GM18520 (cell line): ENCODE measurements around the gene BPNT1.
A peak's percentile ranks its signal among the peaks of the same experiment; 100 is the strongest.
"Not testable (repeated sequence)": the region's sequence is repeated elsewhere in the genome, so short reads cannot be mapped to it uniquely, and the experiment has no call there.

Experiments
- ATAC-seq: cut with Tn5 transposase; IDR thresholded peaks from one replicate; pipeline ENCODE4 v1.9.1; 2021; ENCODE audit not compliant: unreplicated experiment

Gene BPNT1, protein sequence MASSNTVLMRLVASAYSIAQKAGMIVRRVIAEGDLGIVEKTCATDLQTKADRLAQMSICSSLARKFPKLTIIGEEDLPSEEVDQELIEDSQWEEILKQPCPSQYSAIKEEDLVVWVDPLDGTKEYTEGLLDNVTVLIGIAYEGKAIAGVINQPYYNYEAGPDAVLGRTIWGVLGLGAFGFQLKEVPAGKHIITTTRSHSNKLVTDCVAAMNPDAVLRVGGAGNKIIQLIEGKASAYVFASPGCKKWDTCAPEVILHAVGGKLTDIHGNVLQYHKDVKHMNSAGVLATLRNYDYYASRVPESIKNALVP

DNA sequence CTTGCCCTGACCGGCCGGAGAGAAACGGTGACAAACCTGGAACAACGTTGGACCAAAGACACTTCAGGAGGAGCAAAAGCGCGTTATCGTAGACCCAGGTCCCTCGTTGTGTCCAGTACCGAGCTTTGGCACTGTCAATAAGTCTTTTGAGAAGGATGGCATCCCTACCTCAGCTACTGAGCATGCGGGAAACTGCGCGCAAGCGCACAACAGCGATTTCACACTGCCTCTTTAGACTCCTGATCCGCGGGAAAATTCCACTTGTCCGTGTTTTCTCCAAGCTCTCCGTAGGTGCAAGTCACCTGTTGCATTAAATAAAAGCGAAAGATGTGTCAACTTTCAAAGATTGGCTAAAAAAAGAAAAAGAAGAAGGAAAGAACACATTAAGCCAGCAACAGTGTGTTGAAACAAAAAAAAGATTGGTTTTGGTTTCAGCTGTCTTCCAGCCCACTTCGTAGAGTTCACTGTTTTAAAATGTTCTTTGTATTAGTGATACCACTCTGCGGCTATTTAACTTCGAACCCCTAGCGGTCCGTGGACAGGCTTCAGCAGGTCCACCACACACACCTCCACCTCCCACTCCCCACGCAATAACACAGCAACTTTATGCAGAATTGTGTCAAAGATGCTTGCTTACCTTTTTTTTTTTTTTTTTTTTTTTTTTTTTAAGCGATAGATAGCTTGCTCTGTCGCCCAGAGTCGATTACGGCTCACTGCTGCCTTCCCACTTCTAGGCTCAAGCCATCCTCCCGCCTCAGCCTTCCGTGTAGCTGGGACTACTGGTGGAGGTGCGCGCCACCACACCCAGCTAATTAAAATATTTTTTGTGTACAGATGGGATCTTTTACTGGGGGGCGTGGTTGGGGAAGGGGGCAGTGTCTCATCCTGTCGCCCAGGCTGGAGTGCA, at the start of gene BPNT1:
TSS of gene BPNT1 (minus strand) at position 139 of the 907 bp plus-strand sequence. CDS start 9,942 bp downstream, outside the sequence.
- ATAC-seq, result peak; percentile 47

DNA sequence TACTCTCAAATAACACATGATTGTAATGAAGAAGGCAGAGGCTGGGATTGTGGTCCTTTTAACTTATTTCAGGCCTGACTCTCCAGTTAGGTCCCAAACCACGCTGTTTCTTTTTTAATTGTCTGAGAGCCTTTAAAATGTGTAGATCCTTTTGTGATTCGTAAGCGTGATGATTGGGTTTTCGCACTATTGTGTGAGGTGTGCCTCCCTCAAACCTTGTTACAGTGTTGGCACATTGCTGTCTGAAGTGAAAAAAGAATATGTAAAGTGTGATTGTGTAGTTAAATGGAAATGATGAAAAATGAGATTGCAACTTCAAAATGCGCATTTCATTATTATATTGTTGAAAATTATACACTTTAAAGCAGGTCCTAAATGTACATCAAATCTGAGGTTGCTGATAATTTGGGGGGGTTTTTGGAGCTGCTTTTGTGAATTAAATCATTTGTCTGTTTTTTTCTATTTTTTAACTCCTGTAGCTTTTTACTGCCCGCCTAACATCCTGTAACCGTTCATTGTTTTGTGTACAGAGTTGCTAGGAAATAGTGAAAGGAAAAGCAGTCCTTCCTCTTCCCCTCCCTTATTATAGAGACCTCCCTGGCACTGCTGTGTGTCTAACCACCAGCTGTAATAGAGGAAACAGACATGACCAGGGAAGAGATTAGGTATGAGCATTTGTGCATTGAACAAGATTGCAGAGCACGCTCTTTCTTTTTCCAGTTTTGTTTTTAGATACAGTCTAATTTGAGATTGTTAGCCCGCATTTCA, 47.6 kb upstream of the BPNT1 start:
- ATAC-seq, result no peak

DNA sequence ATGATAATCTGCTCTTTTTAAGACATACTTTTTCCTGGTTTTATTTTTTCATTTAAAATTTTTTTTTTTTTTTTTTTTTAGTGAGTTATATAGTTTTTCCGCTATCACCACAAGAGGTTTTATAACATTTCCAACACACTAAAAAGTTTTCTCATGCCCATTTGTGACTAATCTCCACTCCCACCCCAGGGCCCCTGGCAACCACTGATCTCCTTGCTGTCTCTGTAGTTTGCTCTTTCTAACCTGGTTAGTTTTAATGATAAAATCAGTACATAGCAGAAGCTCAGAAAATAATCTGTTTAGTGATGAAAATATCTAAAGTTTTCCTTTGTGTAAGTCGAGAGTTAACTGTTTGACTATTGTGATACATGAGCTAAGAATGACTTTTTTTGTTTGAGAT, 46.2 kb upstream of the BPNT1 start:
- ATAC-seq, result no peak

GRCh38 chr1:220129479-220130210, 40.1 kb upstream of the BPNT1 start:
- no peak for ATAC-seq

GRCh38 chr1:220127076-220127475, 37.5 kb upstream of the BPNT1 start:
- no peak for ATAC-seq

- no peak for ATAC-seq
Measured at GRCh38 chr1:220124542-220124941, 35.0 kb upstream of the BPNT1 start.

GRCh38 chr1:220123889-220124288, 34.3 kb upstream of the BPNT1 start:
- no peak for ATAC-seq

DNA sequence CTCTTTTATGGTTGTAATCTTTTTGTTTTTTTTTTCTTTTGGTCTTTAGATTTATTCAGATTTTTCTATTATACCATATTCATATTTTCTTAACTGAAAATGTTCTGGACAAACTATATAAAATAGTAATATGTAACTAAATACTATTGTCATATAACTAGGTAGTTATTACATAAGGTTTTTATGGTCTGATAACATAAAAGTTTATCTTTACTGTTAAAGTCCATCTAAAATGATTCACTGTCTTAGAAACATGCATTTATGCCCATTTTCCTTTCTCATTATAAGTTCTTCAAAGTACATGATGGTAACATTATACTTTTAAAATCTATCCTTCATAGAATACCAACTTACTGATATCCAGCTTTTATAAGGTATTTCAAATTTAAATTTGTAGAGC, 33.5 kb upstream of the BPNT1 start:
- ATAC-seq, result no peak

DNA sequence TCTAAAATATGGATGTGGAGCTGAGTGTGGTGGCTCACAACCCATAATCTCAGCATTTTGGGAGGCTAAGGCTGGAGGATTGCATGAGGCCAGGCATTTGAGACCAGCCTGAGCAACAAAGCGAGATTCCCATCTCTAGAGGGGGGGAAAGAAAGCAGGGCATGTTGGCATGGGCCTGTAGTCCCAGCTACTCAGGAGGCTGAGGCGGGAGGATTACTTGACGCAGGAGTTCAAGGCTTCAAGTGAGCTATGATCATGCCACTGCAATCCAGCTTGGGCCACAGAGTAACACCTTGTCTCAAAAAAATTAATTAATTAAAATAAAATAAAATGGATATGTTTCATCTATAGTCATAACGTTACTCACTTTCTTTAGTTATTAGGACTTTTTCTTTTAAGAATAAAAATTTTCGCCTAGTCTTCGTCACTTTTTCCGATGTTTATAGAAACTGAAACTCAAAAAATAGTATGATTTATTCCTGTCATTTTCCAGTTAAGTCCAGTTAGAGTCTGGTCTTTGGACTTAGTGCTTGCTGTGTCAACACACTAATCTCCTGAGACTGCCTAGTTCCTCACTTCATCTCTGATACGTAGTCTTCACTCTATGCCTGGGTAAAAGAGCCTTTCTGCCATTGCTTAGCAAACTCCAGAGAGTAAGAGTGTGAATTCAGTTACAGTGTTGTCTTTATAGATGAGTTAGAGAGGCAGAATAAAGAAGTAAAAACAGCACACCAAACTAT, 32.4 kb upstream of the BPNT1 start:
- no peak for ATAC-seq

- ATAC-seq, result no peak
Measured at GRCh38 chr1:220119043-220119512, 29.5 kb upstream of the BPNT1 start.

- no peak for ATAC-seq
Measured at GRCh38 chr1:220113136-220113695, 23.6 kb upstream of the BPNT1 start.

DNA sequence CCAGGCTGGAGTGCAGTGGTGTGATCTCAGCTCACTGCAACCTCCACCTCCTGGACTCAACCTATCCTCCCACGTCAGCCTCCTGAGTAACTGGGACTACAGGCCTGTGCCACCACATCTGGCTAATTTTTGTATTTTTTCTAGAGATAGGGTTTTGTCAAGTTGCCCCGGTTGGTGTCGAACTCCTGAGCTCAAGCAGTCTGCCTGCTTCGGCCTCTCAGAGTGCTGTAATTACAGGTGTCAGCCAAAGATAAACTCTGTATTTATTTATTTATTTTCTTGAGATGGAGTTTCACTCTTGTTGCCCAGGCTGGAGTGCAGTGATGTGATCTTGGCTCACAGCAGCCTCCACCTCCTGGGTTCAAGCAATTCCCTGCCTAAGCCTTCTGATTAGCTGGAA, 23.0 kb upstream of the BPNT1 start:
- not testable (repeated sequence) for ATAC-seq

- ATAC-seq, result not testable (repeated sequence)
Measured at GRCh38 chr1:220110473-220110872, 20.9 kb upstream of the BPNT1 start.

DNA sequence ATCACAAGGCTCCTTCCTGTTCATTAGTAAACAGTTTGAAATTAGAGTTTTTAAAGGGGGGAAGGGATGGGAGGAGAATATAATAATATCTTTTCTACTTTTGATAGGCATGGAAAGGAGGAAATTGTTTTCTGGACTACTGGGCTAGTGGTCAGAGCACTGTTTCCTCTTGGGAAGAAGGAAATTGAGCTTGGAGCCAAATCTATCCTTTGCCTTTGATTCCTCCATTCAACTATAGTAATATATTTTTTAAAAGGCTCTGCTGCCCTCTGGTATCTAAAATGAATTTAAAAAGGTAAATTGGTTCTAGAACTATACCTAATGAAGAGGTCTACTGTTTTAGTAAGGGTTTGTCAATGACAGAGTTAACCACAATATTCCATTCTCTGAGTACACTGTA, 10.2 kb upstream of the BPNT1 start:
- no peak for ATAC-seq

- peak; percentile 43 for ATAC-seq
Measured at GRCh38 chr1:220094016-220094911, 4.7 kb upstream of the BPNT1 start, which contains the start of gene IARS2. IARS2 (plus strand) TSS chr1:220094132; CDS start chr1:220094217, 85 bp downstream.

DNA sequence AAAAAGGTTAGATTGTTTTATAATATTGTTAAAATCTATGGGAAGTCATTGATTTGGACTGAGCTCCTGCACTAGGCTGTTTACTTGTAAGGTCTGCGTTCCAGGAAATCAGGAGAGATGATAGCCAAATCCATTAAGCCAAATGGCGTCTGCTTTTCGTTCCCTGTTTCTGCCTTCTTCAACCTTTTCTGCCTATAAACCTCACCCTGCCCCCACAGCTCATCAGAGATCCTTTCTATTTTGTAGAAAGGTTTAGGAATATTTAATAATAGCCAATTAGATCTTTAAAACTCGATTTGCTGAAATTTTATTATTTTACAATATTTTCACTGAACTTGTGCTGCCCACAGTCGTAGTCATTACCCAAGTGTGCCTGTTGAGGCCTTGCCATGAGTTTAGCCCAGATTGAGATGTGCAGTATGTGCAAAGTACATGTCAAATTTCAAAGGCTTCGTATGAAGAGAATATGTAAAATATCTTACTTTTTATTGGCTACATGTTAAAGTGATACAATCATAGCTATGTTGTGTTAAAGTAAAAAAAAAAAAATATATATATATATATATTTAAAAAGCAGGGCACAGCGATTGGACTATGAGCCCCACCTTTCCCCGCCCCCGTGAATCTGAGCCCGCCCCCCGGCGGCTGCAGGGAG, 3.9 kb upstream of the BPNT1 start:
- peak; percentile 5 for ATAC-seq

- no peak for ATAC-seq
Measured at GRCh38 chr1:220092694-220093093, 3.1 kb upstream of the BPNT1 start.

- ATAC-seq, result peak; percentile 37
Measured at GRCh38 chr1:220086261-220086686, 3.3 kb downstream of the BPNT1 start.
